OCI-LY3 (cell line): ENCODE results near the gene MARCOL.

Source experiments
- H2AFZ ChIP-seq: fragments of 200-600, 300-600 bp; shearing (Covaris generic); 2 replicates; pipeline ENCODE4 v1.6.0; 2014; ENCODE audit warnings: antibody characterized with exemption, low read depth, low read length
- H3K27ac ChIP-seq: fragments of 200-600, 300-600 bp; sonication (generic); 2 replicates; pipeline ENCODE4 v1.5.1; 2014; ENCODE audit warnings: mild to moderate bottlenecking, low read length, moderate library complexity, mixed read lengths
- H3K27me3 ChIP-seq: fragments of 200-600, 300-600 bp; sonication (generic); 2 replicates; pipeline ENCODE4 v1.6.1; 2014; ENCODE audit warnings: low read depth, low read length, mixed read lengths
- H3K36me3 ChIP-seq: fragments of 200-600, 300-600 bp; sonication (generic); replicated peaks from 2 replicates; pipeline ENCODE3; 2014; ENCODE audit warnings: low read depth, low read length, mixed read lengths
- H3K4me1 ChIP-seq: fragments of 300-600, 200-600 bp; sonication (generic); 2 replicates; pipeline ENCODE4 v1.6.1; 2014; ENCODE audit warnings: low read length, mixed read lengths
- H3K4me2 ChIP-seq: fragments of 200-600, 300-600 bp; sonication (generic); 2 replicates; pipeline ENCODE4 v1.6.1; 2014; ENCODE audit warnings: low read length, mixed read lengths
- H3K4me3 ChIP-seq: fragments of 300-600, 200-600 bp; sonication (generic); 2 replicates; pipeline ENCODE4 v1.5.1; 2014; ENCODE audit warnings: antibody characterized with exemption, mild to moderate bottlenecking, low read length, moderate library complexity
- H3K79me2 ChIP-seq: fragments of 300-600, 200-600 bp; shearing (Covaris generic); 2 replicates; pipeline ENCODE4 v1.6.1; 2014; ENCODE audit warnings: mild to moderate bottlenecking, low read length, mixed read lengths
- H3K9ac ChIP-seq: fragments of 300-600, 200-600 bp; shearing (Covaris generic); 2 replicates; pipeline ENCODE4 v1.6.0; 2014; ENCODE audit warnings: mild to moderate bottlenecking, low read length, moderate library complexity
- H3K9me3 ChIP-seq: fragments of 200-600, 300-600 bp; shearing (Covaris generic); 2 replicates; pipeline ENCODE4 v1.6.1; 2014; ENCODE audit warnings: low read length, mixed read lengths; ENCODE audit not compliant: insufficient read depth
- H4K20me1 ChIP-seq: fragments of 200-600, 300-600 bp; sonication (generic); 2 replicates; pipeline ENCODE4 v1.6.1; 2016; ENCODE audit warnings: low read length, mixed read lengths; ENCODE audit not compliant: insufficient read depth
- CTCF ChIP-seq: fragments of 200-600, 300-600 bp; sonication (generic); IDR thresholded peaks from 2 replicates; pipeline ENCODE4 v1.5.1; 2014; ENCODE audit warnings: antibody characterized with exemption, low read length, low read depth
- EZH2phosphoT487 ChIP-seq: fragments of 200-600 bp; shearing (Covaris generic); IDR thresholded peaks from 2 replicates; pipeline ENCODE4 v1.6.1; 2018; ENCODE audit warnings: antibody characterized with exemption, mixed run types, low read depth

MARCOL gene

GRCh38 chr5:148202531-148203203 lies 35.7 kb upstream of the MARCOL start, which contains the start of gene SPINK6:
TSS of gene SPINK6 (plus strand) at chr5:148203042. CDS start at chr5:148203097, 55 bp downstream.
- Histone ChIP-seq H3K4me1 (0 out of 2 replicates have a peak, but pooled peaks cover 3% of the 10 kb centered on the region), H4K20me1 (no peaks in the 10 kb centered on the region)
- TF ChIP-seq CTCF (no peak), EZH2phosphoT487 (no peak)

GRCh38 chr5:148205044-148205806 lies 33.1 kb upstream of the MARCOL start:
- Histone ChIP-seq H2AFZ (no peak overlapping the region), H3K79me2 (no peaks in the 10 kb centered on the region), H3K9ac (no peak overlapping the region), H3K36me3 (no peaks in the 10 kb centered on the region), H3K9me3 (no peaks in the 10 kb centered on the region), H4K20me1 (no peaks in the 10 kb centered on the region), H3K27ac (no peak overlapping the region), H3K27me3 (no peaks in the 10 kb centered on the region), H3K4me2 (no peak overlapping the region), H3K4me1 (0 out of 2 replicates have a peak, but pooled peaks cover 3% of the 10 kb centered on the region), H3K4me3 (no peak overlapping the region)
- TF ChIP-seq CTCF = no peak
- no peak for TF ChIP-seq EZH2phosphoT487

More at GRCh38 chr5:148202531-148203203, 35.7 kb upstream of the MARCOL start, which contains the start of gene SPINK6:
- no peaks in the 10 kb centered on the region for H3K36me3 ChIP-seq
- H3K9me3 ChIP-seq = no peaks in the 10 kb centered on the region
- H3K79me2 ChIP-seq = no peaks in the 10 kb centered on the region
- H2AFZ ChIP-seq = no peak within 1 kb of the TSS
- H3K27me3 ChIP-seq = no peaks in the 10 kb centered on the region
- H3K9ac ChIP-seq = no peak within 1 kb of the TSS
- H3K27ac ChIP-seq = no peak within 1 kb of the TSS
- no peak within 1 kb of the TSS for H3K4me2 ChIP-seq
- H3K4me3 ChIP-seq = no peak within 1 kb of the TSS

- Histone ChIP-seq H3K4me3 (no peak overlapping the region), H3K9ac (no peak overlapping the region), H3K79me2 (no peaks in the 10 kb centered on the region), H3K27me3 (no peaks in the 10 kb centered on the region), H3K4me2 (no peak overlapping the region), H3K36me3 (no peaks in the 10 kb centered on the region), H3K27ac (no peak overlapping the region), H3K4me1 (0 out of 2 replicates have a peak, but pooled peaks cover 3% of the 10 kb centered on the region), H3K9me3 (no peaks in the 10 kb centered on the region), H4K20me1 (no peaks in the 10 kb centered on the region), H2AFZ (no peak overlapping the region)
- no peak for TF ChIP-seq CTCF
- no peak for TF ChIP-seq EZH2phosphoT487
Measured at GRCh38 chr5:148205865-148206264, 32.5 kb upstream of the MARCOL start.

GRCh38 chr5:148206620-148207019 lies 31.7 kb upstream of the MARCOL start:
- Histone ChIP-seq H3K79me2 (no peaks in the 10 kb centered on the region), H3K27me3 (no peaks in the 10 kb centered on the region), H3K36me3 (no peaks in the 10 kb centered on the region), H3K4me3 (no peak overlapping the region), H3K4me1 (no peaks in the 10 kb centered on the region), H3K4me2 (no peak overlapping the region), H4K20me1 (no peaks in the 10 kb centered on the region), H3K9me3 (no peaks in the 10 kb centered on the region), H3K27ac (no peak overlapping the region), H2AFZ (no peak overlapping the region), H3K9ac (no peak overlapping the region)
- TF ChIP-seq EZH2phosphoT487 = no peak
- TF ChIP-seq CTCF = no peak
